Thoracic aorta (tissue), 2 donors: ENCODE measurements around the gene AOAH. TPM values are rescaled to one million over a fixed set of nuclear protein-coding genes. Genes with fewer than 3 reads are reported as not detected.

Source experiments
- ATAC-seq: fragments of 150-250 bp; one replicate; pipeline ENCODE4 v1.8.0; 2017; ENCODE audit warnings: low read depth; ENCODE audit not compliant: insufficient number of reproducible peaks, low FRiP score
- DNase-seq: peaks from one replicate; pipeline ENCODE4 v3.0.0-alpha.2; 2020; ENCODE audit warnings: low spot score
- H3K27ac ChIP-seq, 2 donors: fragments of 200-600 bp; sonication (generic); 1 replicate in 1 of 2; 2 replicates in 1 of 2; pipeline ENCODE4 v1.5.1; 2016; ENCODE audit warnings: mild to moderate bottlenecking in 2 of 2, moderate library complexity in 2 of 2
- H3K27me3 ChIP-seq: fragments of 200-600 bp; sonication (generic); replicated peaks from 2 replicates; pipeline ENCODE4 v1.6.0; 2016; ENCODE audit warnings: mild to moderate bottlenecking; ENCODE audit not compliant: insufficient read depth
- H3K36me3 ChIP-seq: fragments of 200-600 bp; sonication (generic); one replicate; pipeline ENCODE4 v1.5.1; 2016
- H3K4me1 ChIP-seq, 2 donors: fragments of 200-600 bp; sonication (generic); 1 replicate in 1 of 2; 2 replicates in 1 of 2; pipeline versions ENCODE4 v1.5.1 to v1.6.0; 2016; ENCODE audit warnings: low read depth in 2 of 2, mild to moderate bottlenecking in 1 of 2; ENCODE audit not compliant: control insufficient read depth in 1 of 2
- H3K4me3 ChIP-seq: fragments of 200-600 bp; sonication (generic); 2 replicates; pipeline ENCODE4 v1.5.1; 2016; ENCODE audit warnings: mild to moderate bottlenecking
- H3K9me3 ChIP-seq: fragments of 200-600 bp; sonication (generic); 2 replicates; pipeline ENCODE4 v1.5.1; 2016
- total RNA-seq, 2 donors: library from RNA; depleted of rRNA; stranded (reverse); fragments of >200 nt; gene quantifications; one replicate each; pipeline versions ENCODE4 v1.1.0 to v1.2.3, GENCODE V29; 2016
- TF ChIP-seq, protein P1 (sequence below): fragments of 200-600 bp; sonication (generic); IDR thresholded peaks from one replicate; pipeline ENCODE4 v1.5.1; 2019; ENCODE audit warnings: antibody characterized with exemption

The AOAH gene
- total RNA-seq, 2 donors from 2014 or later = 20.2 to 22.6 TPM

GRCh38 chr7:36606976-36607720 is 117.1 kb downstream of the AOAH start:
- H3K36me3 ChIP-seq = no peaks in the 10 kb centered on the region
- TF ChIP-seq, protein P1, sequence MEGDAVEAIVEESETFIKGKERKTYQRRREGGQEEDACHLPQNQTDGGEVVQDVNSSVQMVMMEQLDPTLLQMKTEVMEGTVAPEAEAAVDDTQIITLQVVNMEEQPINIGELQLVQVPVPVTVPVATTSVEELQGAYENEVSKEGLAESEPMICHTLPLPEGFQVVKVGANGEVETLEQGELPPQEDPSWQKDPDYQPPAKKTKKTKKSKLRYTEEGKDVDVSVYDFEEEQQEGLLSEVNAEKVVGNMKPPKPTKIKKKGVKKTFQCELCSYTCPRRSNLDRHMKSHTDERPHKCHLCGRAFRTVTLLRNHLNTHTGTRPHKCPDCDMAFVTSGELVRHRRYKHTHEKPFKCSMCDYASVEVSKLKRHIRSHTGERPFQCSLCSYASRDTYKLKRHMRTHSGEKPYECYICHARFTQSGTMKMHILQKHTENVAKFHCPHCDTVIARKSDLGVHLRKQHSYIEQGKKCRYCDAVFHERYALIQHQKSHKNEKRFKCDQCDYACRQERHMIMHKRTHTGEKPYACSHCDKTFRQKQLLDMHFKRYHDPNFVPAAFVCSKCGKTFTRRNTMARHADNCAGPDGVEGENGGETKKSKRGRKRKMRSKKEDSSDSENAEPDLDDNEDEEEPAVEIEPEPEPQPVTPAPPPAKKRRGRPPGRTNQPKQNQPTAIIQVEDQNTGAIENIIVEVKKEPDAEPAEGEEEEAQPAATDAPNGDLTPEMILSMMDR = no peak
- DNase-seq = no peak
- no peaks in the 10 kb centered on the region for H3K9me3 ChIP-seq
- H3K4me1 ChIP-seq = no peaks in the 10 kb centered on the region
- H3K27ac ChIP-seq = no peak overlapping the region
- no peak for ATAC-seq
- H3K27me3 ChIP-seq = no peaks in the 10 kb centered on the region
- no peak overlapping the region for H3K4me3 ChIP-seq

DNA sequence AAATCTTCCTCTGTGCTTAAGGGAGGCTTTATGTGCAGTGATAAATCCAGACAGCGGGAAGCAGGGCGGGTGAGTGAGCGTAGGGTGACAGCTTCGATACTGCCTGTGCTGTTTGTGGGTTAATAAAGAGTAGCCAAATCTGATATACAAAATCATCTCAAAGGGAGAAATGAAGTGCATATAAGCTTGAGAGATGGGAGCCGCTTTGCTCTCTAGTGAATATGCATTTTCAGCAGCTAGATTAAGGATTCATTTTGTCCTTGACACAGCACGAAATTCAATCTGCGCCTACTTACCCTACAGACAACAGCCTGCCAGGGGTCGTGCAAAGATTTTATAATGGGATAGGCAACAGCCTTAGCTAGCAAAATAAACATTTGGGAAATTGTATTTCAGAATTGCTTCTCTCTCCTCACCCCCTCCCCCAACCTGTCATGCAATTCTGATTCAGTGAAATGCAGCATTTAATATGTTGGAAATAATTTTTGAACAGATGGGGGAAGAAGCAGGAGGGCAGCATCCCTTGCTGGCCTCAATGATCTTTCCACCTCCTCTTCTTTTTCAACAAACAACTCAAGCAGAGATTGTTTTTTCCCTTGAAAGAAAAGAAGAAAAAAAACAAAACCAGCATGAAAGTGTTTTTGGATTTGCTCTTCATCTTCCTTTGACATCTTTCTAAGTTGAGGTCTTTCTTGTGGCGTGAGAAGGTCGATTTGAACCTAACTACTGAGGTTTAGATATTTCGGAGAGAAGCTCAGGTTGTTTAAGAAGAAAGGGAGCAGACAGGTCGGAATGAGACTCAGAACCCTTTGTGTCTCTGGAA is 117.9 kb downstream of the AOAH start:
- no peak for DNase-seq
- Histone ChIP-seq H3K9me3 (no peaks in the 10 kb centered on the region), H3K27ac (no peak overlapping the region), H3K36me3 (no peaks in the 10 kb centered on the region), H3K4me1 (no peaks in the 10 kb centered on the region), H3K27me3 (no peaks in the 10 kb centered on the region), H3K4me3 (no peak overlapping the region)
- no peak for ATAC-seq
- TF ChIP-seq, protein P1 = no peak

- ATAC-seq = no peak
- Histone ChIP-seq H3K27ac (no peak overlapping the region), H3K4me1 (no peaks in the 10 kb centered on the region), H3K9me3 (no peaks in the 10 kb centered on the region), H3K4me3 (no peak overlapping the region), H3K36me3 (no peaks in the 10 kb centered on the region), H3K27me3 (no peaks in the 10 kb centered on the region)
- no peak for DNase-seq
- TF ChIP-seq, protein P1 = no peak
Observed at GRCh38 chr7:36605261-36606051, 118.8 kb downstream of the AOAH start.

DNA sequence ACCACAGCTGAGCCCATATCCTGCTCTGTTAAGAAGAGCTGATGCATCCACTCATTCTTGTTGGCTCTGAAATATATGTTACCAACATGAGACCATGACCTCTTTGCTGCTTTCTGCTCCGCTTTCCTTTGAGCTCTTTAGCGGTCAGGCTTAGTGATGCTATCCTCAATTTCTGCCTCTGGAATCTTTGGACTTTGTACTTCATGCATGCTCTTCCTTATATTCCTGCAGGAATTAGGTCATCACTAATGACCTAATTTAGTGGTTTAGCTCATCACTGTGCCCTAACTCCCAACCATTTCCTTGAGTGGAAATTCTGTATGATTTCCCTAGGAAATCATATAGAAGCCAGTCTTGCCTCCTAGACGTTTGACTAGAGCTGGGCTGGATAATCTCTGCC is 119.5 kb downstream of the AOAH start:
- TF ChIP-seq, protein P1 = no peak

More for the DNA sequence above, 119.5 kb downstream of the AOAH start:
- Histone ChIP-seq H3K27me3 (no peaks in the 10 kb centered on the region), H3K4me3 (no peak overlapping the region), H3K4me1 (no peaks in the 10 kb centered on the region), H3K27ac (no peak overlapping the region), H3K9me3 (no peaks in the 10 kb centered on the region), H3K36me3 (no peaks in the 10 kb centered on the region)
- no peak for ATAC-seq
- DNase-seq = no peak
